ENCODE data around the gene EPHA4.

The EPHA4 gene

DNA sequence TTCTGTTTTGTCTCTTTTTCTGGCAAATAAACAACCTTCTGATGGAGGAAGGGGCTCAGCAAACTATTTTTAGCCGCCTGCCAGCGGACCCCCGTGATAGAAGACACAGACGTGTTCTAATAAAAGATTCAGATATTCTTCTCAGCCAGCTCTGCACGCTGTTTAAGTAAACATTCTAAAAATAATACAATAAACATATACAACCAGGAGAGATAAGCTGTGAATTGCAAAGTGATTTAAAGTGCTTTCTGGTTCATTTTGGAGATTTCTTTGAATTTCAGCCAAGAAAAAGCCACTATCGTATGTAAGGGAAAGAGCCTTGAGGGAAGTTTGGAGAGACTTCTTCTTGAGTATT lies 201.3 kb downstream of the EPHA4 start:
- no peaks in the 10 kb centered on the region for H3K27me3 ChIP-seq (ENCODE audit: control insufficient read depth, insufficient read depth, low read length)
- H3K4me1 ChIP-seq (ENCODE audit: control insufficient read depth, insufficient read depth, low read length) = peaks cover 4% of the 10 kb centered on the region; the same call in 1 of the 2 replicates
- no CpG with 5 or more reads among the region's 6 CpGs for WGBS (ENCODE audit: insufficient coverage, insufficient read length)
- no peaks in the 10 kb centered on the region for H3K9me3 ChIP-seq (ENCODE audit: control insufficient read depth, insufficient read depth, low read length)
- H3K27ac ChIP-seq (ENCODE audit: low read length) = no peak overlapping the region
- H3K36me3 ChIP-seq (ENCODE audit: control insufficient read depth, insufficient read depth, low read length) = no peaks in the 10 kb centered on the region
- H3K4me3 ChIP-seq (ENCODE audit: low read length) = no peak overlapping the region
- DNase-seq (ENCODE audit: low read depth, low spot score) = no peak

DNA sequence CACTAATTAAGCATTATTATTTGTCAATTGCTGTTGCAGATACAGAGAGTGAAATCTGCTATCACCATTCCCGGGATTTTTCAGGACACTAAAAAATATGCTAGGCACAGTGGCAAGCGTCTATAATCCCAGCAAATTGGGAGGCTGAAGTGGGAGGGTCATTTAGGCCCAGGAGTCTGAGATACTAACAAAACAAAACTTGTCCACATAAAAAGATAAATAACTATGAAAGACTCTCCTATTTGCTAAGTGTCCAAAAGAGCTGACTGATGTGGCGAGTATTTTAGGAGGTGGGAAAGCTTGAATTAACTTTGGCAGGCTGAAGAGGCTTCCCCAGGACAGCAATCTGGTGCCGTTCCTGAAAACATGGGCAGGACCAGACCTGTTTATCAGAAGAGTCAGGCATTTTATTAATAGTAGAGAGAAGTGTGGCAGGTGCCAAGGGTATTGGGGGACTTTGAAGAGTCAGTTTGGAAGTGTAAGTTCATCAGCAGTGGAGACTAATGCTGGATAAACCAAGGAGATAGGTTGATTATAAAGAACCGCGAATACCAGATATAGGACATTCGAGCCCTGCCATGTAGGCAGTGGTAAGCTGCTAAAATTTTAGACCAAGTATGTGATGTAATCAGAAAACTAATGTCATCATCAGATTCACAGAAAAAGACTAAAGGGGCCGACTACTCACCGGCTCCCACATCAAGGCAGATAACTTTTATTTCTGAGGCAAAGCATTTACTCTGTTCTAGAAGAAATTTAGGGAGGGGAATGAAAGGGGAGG lies 201.8 kb downstream of the EPHA4 start:
- H3K36me3 ChIP-seq (ENCODE audit: control insufficient read depth, insufficient read depth, low read length) = no peaks in the 10 kb centered on the region
- H3K27ac ChIP-seq (ENCODE audit: low read length) = no peak overlapping the region
- no peaks in the 10 kb centered on the region for H3K27me3 ChIP-seq (ENCODE audit: control insufficient read depth, insufficient read depth, low read length)
- no CpG with 5 or more reads among the region's 9 CpGs for WGBS (ENCODE audit: insufficient coverage, insufficient read length)
- no peaks in the 10 kb centered on the region for H3K9me3 ChIP-seq (ENCODE audit: control insufficient read depth, insufficient read depth, low read length)
- no peak for DNase-seq (ENCODE audit: low read depth, low spot score)
- H3K4me3 ChIP-seq (ENCODE audit: low read length) = no peak overlapping the region
- H3K4me1 ChIP-seq (ENCODE audit: control insufficient read depth, insufficient read depth, low read length) = peaks cover 4% of the 10 kb centered on the region; the same call in 1 of the 2 replicates
